ENCODE data around the gene SNAP23. TPM values are rescaled to one million over a fixed set of nuclear protein-coding genes. Genes with fewer than 3 reads are reported as not detected.

Gene SNAP23
- polyA plus RNA-seq, 3 donors: 104 to 198 (median 187) TPM

DNA sequence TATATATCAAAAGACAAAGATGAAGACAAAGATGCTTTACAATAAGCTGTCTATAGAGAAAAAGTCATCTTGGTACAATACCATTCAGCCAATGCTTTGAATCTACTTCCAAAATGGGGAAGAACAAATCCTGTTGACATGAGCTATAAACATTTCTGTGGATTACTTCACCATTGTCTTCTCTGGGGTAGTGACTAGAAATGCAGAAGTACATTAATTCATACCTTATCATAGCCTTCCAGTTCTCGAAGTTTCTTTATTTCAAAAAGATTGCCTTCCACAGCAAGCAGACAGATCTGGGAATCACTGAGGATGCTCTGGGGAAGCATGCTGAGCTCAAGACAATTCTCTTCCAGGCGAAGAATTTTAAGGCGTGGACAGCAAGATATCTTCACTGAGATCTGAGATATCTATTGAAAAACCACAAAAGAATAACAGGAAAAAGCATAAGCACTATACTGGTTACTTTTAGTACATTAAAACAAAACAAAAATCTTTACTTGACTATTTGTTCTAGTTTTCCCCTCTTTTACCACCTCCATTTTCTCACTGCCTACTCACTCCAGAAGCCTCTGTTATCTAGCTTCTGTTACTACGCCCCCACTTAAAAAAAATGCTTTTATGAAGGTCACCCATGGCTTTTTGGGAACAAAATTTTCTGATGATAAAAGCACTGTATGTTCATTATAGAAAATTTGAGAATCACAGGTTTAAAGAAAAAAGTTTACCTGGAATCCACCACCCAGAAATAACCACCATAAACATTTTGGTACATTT, 49.6 kb downstream of the SNAP23 start:
- peaks cover 0 to 2% (median 0%) of the 10 kb centered on the region in 7 donors for H3K9me3 Mint-ChIP-seq
- peak; percentile 47 to 73 (median 67) for DNase-seq
- Histone ChIP-seq H3K9ac (ENCODE audit: insufficient read depth, low read length, poor library complexity, severe bottlenecking) (no peak overlapping the region), H3K4me3 (replicated peaks in 1 of 3; ENCODE audit: low read depth in 2 of 3, low read length in 3 of 3) (peak overlapping the region in 1 of 3 experiments; percentile 30), H3K4me2 (replicated peaks; ENCODE audit: extremely low read depth, low read length, poor library complexity, severe bottlenecking) (peak overlapping the region; percentile 57), H3K4me1 (ENCODE audit: control insufficient read depth in 1 of 2, insufficient read depth in 2 of 2, low read length in 2 of 2) (peaks cover 34 to 48% of the 10 kb centered on the region in 2 donors), H3K27ac (ENCODE audit: low read depth in 1 of 2, low read length in 2 of 2) (peak overlapping the region; percentile 62 to 77), H3K9me3 (replicated peaks in 1 of 2; ENCODE audit: control insufficient read depth in 1 of 2, insufficient read depth in 1 of 2, low read length in 2 of 2) (no peaks in the 10 kb centered on the region), H4K20me1 (ENCODE audit: insufficient read depth, low read length) (no peaks in the 10 kb centered on the region), H3K36me3 (replicated peaks in 1 of 2; ENCODE audit: control insufficient read depth in 1 of 2, insufficient read depth in 2 of 2, low read length in 2 of 2) (peaks cover 14 to 37% of the 10 kb centered on the region in 2 donors), H3K27me3 (ENCODE audit: control insufficient read depth in 2 of 2, insufficient read depth in 2 of 2, low read length in 2 of 2) (no peaks in the 10 kb centered on the region), H3K79me2 (ENCODE audit: insufficient read depth, low read length) (peaks cover 39% of the 10 kb centered on the region), H2AFZ (ENCODE audit: insufficient read depth, low read depth, low read length, poor library complexity, severe bottlenecking) (no peak overlapping the region)
- TF ChIP-seq, protein P1, sequence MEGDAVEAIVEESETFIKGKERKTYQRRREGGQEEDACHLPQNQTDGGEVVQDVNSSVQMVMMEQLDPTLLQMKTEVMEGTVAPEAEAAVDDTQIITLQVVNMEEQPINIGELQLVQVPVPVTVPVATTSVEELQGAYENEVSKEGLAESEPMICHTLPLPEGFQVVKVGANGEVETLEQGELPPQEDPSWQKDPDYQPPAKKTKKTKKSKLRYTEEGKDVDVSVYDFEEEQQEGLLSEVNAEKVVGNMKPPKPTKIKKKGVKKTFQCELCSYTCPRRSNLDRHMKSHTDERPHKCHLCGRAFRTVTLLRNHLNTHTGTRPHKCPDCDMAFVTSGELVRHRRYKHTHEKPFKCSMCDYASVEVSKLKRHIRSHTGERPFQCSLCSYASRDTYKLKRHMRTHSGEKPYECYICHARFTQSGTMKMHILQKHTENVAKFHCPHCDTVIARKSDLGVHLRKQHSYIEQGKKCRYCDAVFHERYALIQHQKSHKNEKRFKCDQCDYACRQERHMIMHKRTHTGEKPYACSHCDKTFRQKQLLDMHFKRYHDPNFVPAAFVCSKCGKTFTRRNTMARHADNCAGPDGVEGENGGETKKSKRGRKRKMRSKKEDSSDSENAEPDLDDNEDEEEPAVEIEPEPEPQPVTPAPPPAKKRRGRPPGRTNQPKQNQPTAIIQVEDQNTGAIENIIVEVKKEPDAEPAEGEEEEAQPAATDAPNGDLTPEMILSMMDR (IDR thresholded peaks at IDR 0.05): no peak
- 50% methylated on average over 3 of the region's 4 CpGs for WGBS (ENCODE audit: insufficient coverage)
- H3K4me3 Mint-ChIP-seq: peak overlapping the region; percentile 52 to 53
- no peaks in the 10 kb centered on the region for H3K27me3 Mint-ChIP-seq (ENCODE audit: low read depth in 3 of 3)
- peaks cover 19 to 48% of the 10 kb centered on the region in 2 donors for H3K36me3 Mint-ChIP-seq
- peaks cover 41% of the 10 kb centered on the region for H3K4me1 Mint-ChIP-seq
- intact Hi-C loops (cut with micrococcal nuclease): no loop called here
- H3K27ac Mint-ChIP-seq: peak overlapping the region; percentile 73 to 94 (median 90)

DNA sequence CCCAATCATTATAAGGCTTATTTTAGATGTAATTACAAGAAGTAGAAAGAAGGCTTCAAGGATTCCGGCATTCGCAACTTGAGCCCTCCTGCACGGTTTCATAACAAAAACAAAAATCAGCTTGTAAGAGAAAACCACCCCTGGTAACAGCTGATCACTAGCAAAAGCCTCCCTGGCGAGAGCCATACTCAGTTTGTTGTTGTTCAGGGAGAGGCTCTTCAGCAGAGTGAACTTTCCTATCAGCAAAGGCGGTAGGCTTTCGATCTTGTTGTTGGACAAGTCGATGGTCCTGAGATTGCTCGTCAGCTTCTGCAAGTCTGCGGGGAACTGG, 52.4 kb downstream of the SNAP23 start:
- no peaks in the 10 kb centered on the region for H3K9me3 ChIP-seq (replicated peaks in 1 of 2; ENCODE audit: control insufficient read depth in 1 of 2, insufficient read depth in 1 of 2, low read length in 2 of 2)
- Mint-ChIP-seq H3K27ac (peak overlapping the region; percentile 93 to 99 (median 96)), H3K27me3 (ENCODE audit: low read depth in 3 of 3) (peaks cover 0 to 3% (median 0%) of the 10 kb centered on the region in 3 donors), H3K9me3 (peaks cover 0 to 2% (median 0%) of the 10 kb centered on the region in 7 donors), H3K4me1 (peaks cover 50% of the 10 kb centered on the region), H3K36me3 (peaks cover 10 to 25% of the 10 kb centered on the region in 2 donors), H3K4me3 (peak overlapping the region; percentile 98 to 99)
- no peaks in the 10 kb centered on the region for H3K27me3 ChIP-seq (ENCODE audit: control insufficient read depth in 2 of 2, insufficient read depth in 2 of 2, low read length in 2 of 2)
- peak overlapping the region; percentile 86 to 95 for H3K27ac ChIP-seq (ENCODE audit: low read depth in 1 of 2, low read length in 2 of 2)
- intact Hi-C loops (cut with micrococcal nuclease): loop anchor here (2.0 kb wide), 1 partner anchor 53 kb away; the partner anchor contains the start of gene SNAP23 (in 2 of the 2)
- H3K36me3 ChIP-seq (replicated peaks in 1 of 2; ENCODE audit: control insufficient read depth in 1 of 2, insufficient read depth in 2 of 2, low read length in 2 of 2): peaks cover 10 to 13% of the 10 kb centered on the region in 2 donors
- WGBS (ENCODE audit: insufficient coverage): 0% methylated on average over 6 of the region's 9 CpGs
- peak overlapping the region; percentile 82 for H2AFZ ChIP-seq (ENCODE audit: insufficient read depth, low read depth, low read length, poor library complexity, severe bottlenecking)
- H3K79me2 ChIP-seq (ENCODE audit: insufficient read depth, low read length): peaks cover 68% of the 10 kb centered on the region
- peak overlapping the region; percentile 59 to 99 (median 82) for H3K4me3 ChIP-seq (replicated peaks in 1 of 3; ENCODE audit: low read depth in 2 of 3, low read length in 3 of 3)
- H3K4me1 ChIP-seq (ENCODE audit: control insufficient read depth in 1 of 2, insufficient read depth in 2 of 2, low read length in 2 of 2): peaks cover 40 to 54% of the 10 kb centered on the region in 2 donors
- DNase-seq: no peak
- peak overlapping the region; percentile 95 for H3K4me2 ChIP-seq (replicated peaks; ENCODE audit: extremely low read depth, low read length, poor library complexity, severe bottlenecking)
- H4K20me1 ChIP-seq (ENCODE audit: insufficient read depth, low read length): no peaks in the 10 kb centered on the region
- TF ChIP-seq, protein P1 (IDR thresholded peaks at IDR 0.05): no peak
- H3K9ac ChIP-seq (ENCODE audit: insufficient read depth, low read length, poor library complexity, severe bottlenecking): peak overlapping the region; percentile 82

Measured in CD14-positive monocyte (primary cell).